ENCODE data around the gene SLC25A51.

- TF ChIP-seq MAX (IDR thresholded peaks at IDR 0.05) (no peak), CTCF (IDR thresholded peaks at IDR 0.05; ENCODE audit: low read depth, low read length, missing input control) (no peak), REST (IDR thresholded peaks at IDR 0.05) (no peak), TAF1 (conservative IDR thresholded peaks at IDR 0.05) (no peak), YY1 (IDR thresholded peaks at IDR 0.05) (no peak), SP1 (IDR thresholded peaks at IDR 0.05) (no peak), NR2F2 (IDR thresholded peaks at IDR 0.05) (no peak), GABPA (IDR thresholded peaks at IDR 0.05 in 1 of 2, conservative IDR thresholded peaks at IDR 0.05 in 1 of 2) (no peak), RAD21 (IDR thresholded peaks at IDR 0.05) (no peak), JUND (IDR thresholded peaks at IDR 0.05) (no peak), RXRA (IDR thresholded peaks at IDR 0.05) (no peak), EGR1 (IDR thresholded peaks at IDR 0.05; ENCODE audit: low read depth in 2 of 2) (no peak)
Observed at GRCh38 chr9:37921546-37922300, 17.8 kb upstream of the SLC25A51 start.
